H1 (cell line): ENCODE results near the gene NKPD1. TPM values are rescaled to one million over a fixed set of nuclear protein-coding genes. Genes with fewer than 3 reads are reported as not detected.
A peak's percentile ranks its signal among the peaks of the same experiment; 100 is the strongest.
"Not testable (repeated sequence)": the region's sequence is repeated elsewhere in the genome, so short reads cannot be mapped to it uniquely, and the experiment has no call there.

Source experiments
- CTCF ChIA-PET: fragments of 300-600 bp; sonication (Branson Sonifier 250); formaldehyde crosslinking; loops from one replicate; lab custom pipeline; 2021; ENCODE audit not compliant: partially characterized antibody; lab: Charles Lee
- POLR2A ChIA-PET: fragments of 300-600 bp; sonication (Branson Sonifier 250); formaldehyde crosslinking; loops from one replicate; lab custom pipeline; 2021; ENCODE audit warnings: inconsistent platforms; ENCODE audit not compliant: partially characterized antibody; lab: Charles Lee
- DNase-seq, 2 experiments: peaks; one replicate each; pipeline versions ENCODE4 v3.0.0 to v3.0.0-alpha.2; 2010 to 2022; ENCODE audit warnings: low spot score in 2 of 2, low read depth in 1 of 2, mixed read lengths in 1 of 2
- FAIRE-seq: peaks from 2 replicates; lab custom pipeline; 2011; peaks lifted over from hg19 to GRCh38; lab: Jason Lieb, UNC
- H2AFZ ChIP-seq: 2 replicates; pipeline ENCODE4 v1.8.1; 2012; ENCODE audit warnings: low read length, inconsistent platforms
- H2AK5ac ChIP-seq: 2 replicates; pipeline ENCODE4 v1.6.1; 2013; ENCODE audit warnings: low read depth, low read length
- H2BK120ac ChIP-seq: replicated peaks from 2 replicates; pipeline ENCODE3; 2013; ENCODE audit warnings: low read depth, low read length, inconsistent platforms
- H2BK12ac ChIP-seq: 2 replicates; pipeline ENCODE4 v1.6.1; 2013; ENCODE audit warnings: low read depth, low read length
- H2BK15ac ChIP-seq: 2 replicates; pipeline ENCODE4 v1.6.1; 2013; ENCODE audit warnings: low read length
- H2BK20ac ChIP-seq: 2 replicates; pipeline ENCODE4 v1.6.1; 2013; ENCODE audit warnings: low read length
- H2BK5ac ChIP-seq: 2 replicates; pipeline ENCODE4 v1.6.1; 2013; ENCODE audit warnings: low read depth, low read length
- H3K14ac ChIP-seq: 2 replicates; pipeline ENCODE4 v1.6.1; 2013; ENCODE audit warnings: inconsistent platforms; ENCODE audit not compliant: insufficient read length
- H3K18ac ChIP-seq: 2 replicates; pipeline ENCODE4 v1.6.1; 2013; ENCODE audit warnings: low read length; ENCODE audit errors: extremely low read depth
- H3K23ac ChIP-seq: 2 replicates; pipeline ENCODE4 v1.6.1; 2013; ENCODE audit warnings: inconsistent platforms; ENCODE audit not compliant: insufficient read length
- H3K23me2 ChIP-seq: 2 replicates; pipeline ENCODE4 v1.6.1; 2013; ENCODE audit warnings: low read depth, low read length
- H3K27ac ChIP-seq: 2 replicates; pipeline ENCODE4 v1.6.1; 2011; ENCODE audit warnings: low read depth, low read length, inconsistent platforms
- H3K27me3 ChIP-seq, 4 experiments: replicated peaks in 1 of 4; 1 replicate in 1 of 4; 2 replicates in 3 of 4; pipeline versions ENCODE4 v1.6.1 to v1.8.1; 2011 to 2013; ENCODE audit warnings: low read length in 3 of 4, mild to moderate bottlenecking in 3 of 4, inconsistent platforms in 2 of 4, mixed read lengths in 2 of 4, moderate library complexity in 1 of 4; ENCODE audit not compliant: control insufficient read depth in 3 of 4, insufficient read depth in 3 of 4; ENCODE audit errors: extremely low read depth in 1 of 4
- H3K36me3 ChIP-seq, 4 experiments: 2 replicates each; pipeline versions ENCODE4 v1.6.1 to v1.8.1; 2011 to 2013; ENCODE audit warnings: mild to moderate bottlenecking in 4 of 4, low read length in 3 of 4, moderate library complexity in 2 of 4, control low read depth in 1 of 4, inconsistent platforms in 1 of 4; ENCODE audit not compliant: insufficient read depth in 4 of 4, control insufficient read depth in 2 of 4
- H3K4ac ChIP-seq: replicated peaks from 2 replicates; pipeline ENCODE3; 2013; ENCODE audit warnings: low read length, low read depth, mixed read lengths, inconsistent platforms; ENCODE audit not compliant: insufficient read length
- H3K4me1 ChIP-seq, 4 experiments: replicated peaks in 1 of 4; 1 replicate in 1 of 4; 2 replicates in 3 of 4; pipeline versions ENCODE4 v1.6.1 to v1.8.1; 2011 to 2013; ENCODE audit warnings: low read length in 3 of 4, inconsistent platforms in 2 of 4, mixed read lengths in 1 of 4; ENCODE audit not compliant: insufficient read depth in 4 of 4, control insufficient read depth in 3 of 4
- H3K4me2 ChIP-seq, 2 experiments: 2 replicates each; pipeline versions ENCODE4 v1.6.1 to v1.8.1; 2011 to 2013; ENCODE audit warnings: low read depth in 2 of 2, low read length in 2 of 2, control low read depth in 1 of 2, inconsistent platforms in 1 of 2, mild to moderate bottlenecking in 1 of 2; ENCODE audit not compliant: insufficient read depth in 1 of 2
- H3K4me3 ChIP-seq, 4 experiments: fragments of 200-600, 300-600 bp in 1 of 4; sonication (generic), shearing (Covaris generic), sonication (Bioruptor Twin) in 1 of 4; 2 replicates each; pipeline versions ENCODE4 v1.5.1 to v1.8.1; 2011 to 2016; ENCODE audit warnings: low read length in 4 of 4, low read depth in 3 of 4, control low read depth in 2 of 4, inconsistent platforms in 2 of 4, mild to moderate bottlenecking in 2 of 4, mixed read lengths in 1 of 4, moderate library complexity in 1 of 4; ENCODE audit not compliant: insufficient read depth in 2 of 4; ENCODE audit errors: extremely low read depth in 1 of 4
- H3K56ac ChIP-seq: replicated peaks from 2 replicates; pipeline ENCODE3; 2013; ENCODE audit warnings: low read depth, mild to moderate bottlenecking, mixed read lengths, low read length, inconsistent platforms; ENCODE audit not compliant: insufficient read length
- H3K79me1 ChIP-seq: 2 replicates; pipeline ENCODE4 v1.6.1; 2013; ENCODE audit warnings: low read depth, low read length, control low read depth
- H3K79me2 ChIP-seq, 2 experiments: 2 replicates each; pipeline versions ENCODE4 v1.6.1 to v1.8.1; 2012 to 2013; ENCODE audit warnings: low read length in 2 of 2, mild to moderate bottlenecking in 2 of 2, inconsistent platforms in 1 of 2; ENCODE audit not compliant: insufficient read depth in 2 of 2, control insufficient read depth in 1 of 2
- H3K9ac ChIP-seq, 4 experiments: replicated peaks in 1 of 4; 1 replicate in 1 of 4; 2 replicates in 3 of 4; pipeline versions ENCODE4 v1.6.1 to v1.8.1; 2011 to 2013; ENCODE audit warnings: low read depth in 3 of 4, low read length in 3 of 4, control low read depth in 2 of 4, mild to moderate bottlenecking in 2 of 4, moderate library complexity in 2 of 4, inconsistent platforms in 1 of 4; ENCODE audit errors: extremely low read depth in 1 of 4
- H3K9me3 ChIP-seq, 2 experiments: 2 replicates each; pipeline versions ENCODE4 v1.6.1 to v1.8.1; 2012 to 2013; ENCODE audit warnings: mild to moderate bottlenecking in 2 of 2, moderate library complexity in 2 of 2, control low read depth in 1 of 2, inconsistent platforms in 1 of 2, low read depth in 1 of 2, low read length in 1 of 2, mixed read lengths in 1 of 2; ENCODE audit not compliant: insufficient read depth in 2 of 2
- H4K20me1 ChIP-seq, 2 experiments: replicated peaks in 1 of 2; 2 replicates each; pipeline versions ENCODE3 to v1.8.1; 2011 to 2013; ENCODE audit warnings: inconsistent platforms in 2 of 2, low read length in 2 of 2, mild to moderate bottlenecking in 1 of 2; ENCODE audit not compliant: insufficient read depth in 2 of 2, control insufficient read depth in 1 of 2
- H4K5ac ChIP-seq: 2 replicates; pipeline ENCODE4 v1.6.1; 2013; ENCODE audit warnings: low read length, low read depth, mixed read lengths, inconsistent platforms; ENCODE audit not compliant: insufficient read length
- H4K8ac ChIP-seq: 2 replicates; pipeline ENCODE4 v1.8.0; 2013; ENCODE audit warnings: mild to moderate bottlenecking, moderate library complexity, low read length, inconsistent platforms; ENCODE audit not compliant: insufficient read depth; ENCODE audit errors: extremely low read depth
- H4K91ac ChIP-seq: replicated peaks from 2 replicates; pipeline ENCODE3; 2013; ENCODE audit warnings: low read length, mixed read lengths, inconsistent platforms; ENCODE audit not compliant: insufficient read length
- ASH2L ChIP-seq: fragments of 200-600, 300-600 bp; sonication (generic); IDR thresholded peaks from one replicate; pipeline ENCODE4 v1.7.1; 2017; ENCODE audit warnings: low read length
- NANOG ChIP-seq: IDR thresholded peaks from 2 replicates; pipeline ENCODE4 v1.6.1; 2011; ENCODE audit warnings: low read length, low read depth, mild to moderate bottlenecking, inconsistent platforms; ENCODE audit not compliant: insufficient read depth, poor library complexity, severe bottlenecking
- NRF1 ChIP-seq: IDR thresholded peaks from 2 replicates; pipeline ENCODE4 v1.6.1; 2011; ENCODE audit warnings: mild to moderate bottlenecking, low read depth, low read length, improper control_type of control experiment
- SIX5 ChIP-seq: IDR thresholded peaks from 2 replicates; pipeline ENCODE4 v1.6.1; 2011; ENCODE audit warnings: mild to moderate bottlenecking, low read depth, low read length
- YY1 ChIP-seq: IDR thresholded peaks from 2 replicates; pipeline ENCODE4 v1.6.1; 2011; ENCODE audit warnings: low read depth, mild to moderate bottlenecking, low read length
- WGBS, 2 experiments: shearing (Covaris generic) in 1 of 2; methylation state at CpG; one replicate each; pipeline versions ENCODE4 v1.1.6 to v1.1.7; 2013 to 2015; ENCODE audit warnings: low lambda C conversion rate in 2 of 2, mixed read lengths in 2 of 2, inconsistent platforms in 1 of 2, low coverage in 1 of 2, missing lambda C conversion rate in 1 of 2; ENCODE audit not compliant: insufficient replicate concordance in 2 of 2, insufficient coverage in 1 of 2, insufficient read length in 1 of 2; ENCODE audit errors: extremely low coverage in 1 of 2, missing lambda C conversion rate in 1 of 2; 5-methylcytosine and 5-hydroxymethylcytosine counted together
- polyA plus RNA-seq, 7 experiments: library from polyadenylated mRNA; depleted of rRNA in 3 of 7; stranded (reverse) in 5 of 7; unstranded in 2 of 7; fragments of >200 nt in 5 of 7; fragments of 200-250 nt in 2 of 7; gene quantifications; 1 replicate in 5 of 7; 2 replicates in 1 of 7; 4 replicates in 1 of 7; pipeline versions ENCODE4 v1.2.1 to v1.2.3, GENCODE V29; 2011 to 2013; ENCODE audit warnings: missing spikeins in 2 of 7, mixed read lengths in 2 of 7
- total RNA-seq: library from RNA; stranded (reverse); fragmentation: NEBNext Ultra II Directional; extraction: Animal tissue kit (Norgen Biotek cat#: 25700); gene quantifications from 2 replicates; pipeline ENCODE4 v1.2.1, GENCODE V29; 2021

NKPD1 gene
- total and polyA plus RNA-seq, 2 of the 8 experiments (the other 6 are each of a cell fraction or from before 2014, with no cell fraction given), result 0.30 to 0.39 TPM

- TF ChIP-seq SIX5 (no peak), YY1 (no peak), ASH2L (no peak), NRF1 (no peak), NANOG (no peak)
Measured at GRCh38 chr19:45119582-45119981, 41.2 kb downstream of the NKPD1 start (continued).

- H4K5ac ChIP-seq, H3K9ac ChIP-seq, H3K23ac ChIP-seq, H3K4me3 ChIP-seq, H3K23me2 ChIP-seq, H4K91ac ChIP-seq, H2AK5ac ChIP-seq, H2BK20ac ChIP-seq, H3K4ac ChIP-seq, H3K4me2 ChIP-seq, H3K18ac ChIP-seq, H2BK120ac ChIP-seq, DNase-seq, H2AFZ ChIP-seq, H3K9me3 ChIP-seq, H3K27ac ChIP-seq, H2BK12ac ChIP-seq, H3K27me3 ChIP-seq, H2BK15ac ChIP-seq, H3K36me3 ChIP-seq, FAIRE-seq, H3K56ac ChIP-seq, H3K14ac ChIP-seq: not testable (repeated sequence)
- peak overlapping the region; percentile 44; the same call in 1 of the 2 replicates for H2BK5ac ChIP-seq
- H3K79me1 ChIP-seq, result peaks cover 55% of the 10 kb centered on the region
- POLR2A ChIA-PET, result interaction anchor here (0.8 to 1.9 kb wide), 5 partner anchors 18 to 188 kb away, joined by 3 to 5 read pairs (median 4); partner anchors contain the start of gene PPP1R37
- peaks cover 3 to 76% of the 10 kb centered on the region in 2 experiments for H3K79me2 ChIP-seq
- CTCF ChIA-PET, result interaction anchor here (0.5 to 2.5 kb wide), 9 partner anchors 11 to 514 kb away, joined by 3 to 8 read pairs (median 3); no protein-coding TSS in a partner anchor
- WGBS, 2 experiments, result 90% methylated on average over 16 of the region's 18 CpGs; no CpG with 5 or more reads in 1 of the 2 experiments
- peaks cover 0 to 18% (median 1%) of the 10 kb centered on the region in 4 experiments; a peak in 6 of 7 replicates for H3K4me1 ChIP-seq
- peak overlapping the region; percentile 38; the same call in 1 of the 2 replicates for H4K8ac ChIP-seq
- peaks cover 45 to 51% of the 10 kb centered on the region in 2 experiments for H4K20me1 ChIP-seq
Measured at GRCh38 chr19:45118591-45119355, 42.0 kb downstream of the NKPD1 start.
